Parathyroid adenoma (tissue), 2 donors: ENCODE data around the gene GNAT3.

ENCODE experiments used
- H2AFZ ChIP-seq: fragments of 300-600 bp; sonication (generic); one replicate; pipeline ENCODE4 v1.7.0; 2017; ENCODE audit warnings: antibody characterized with exemption, mild to moderate bottlenecking
- H3K27ac ChIP-seq: fragments of 300-600 bp; sonication (generic); one replicate; pipeline ENCODE4 v1.7.0; 2017
- H3K27me3 ChIP-seq: fragments of 300-600 bp; sonication (generic); one replicate; pipeline ENCODE4 v1.7.0; 2017; ENCODE audit warnings: low read length; ENCODE audit not compliant: control insufficient read depth, insufficient read depth
- H3K36me3 ChIP-seq: fragments of 300-600 bp; sonication (generic); one replicate; pipeline ENCODE4 v1.7.0; 2017; ENCODE audit warnings: low read length; ENCODE audit not compliant: control insufficient read depth, insufficient read depth
- H3K4me1 ChIP-seq: fragments of 300-600 bp; sonication (generic); one replicate; pipeline ENCODE4 v1.7.0; 2017; ENCODE audit warnings: control low read depth
- H3K4me2 ChIP-seq: fragments of 300-600 bp; sonication (generic); one replicate; pipeline ENCODE4 v1.7.0; 2017; ENCODE audit warnings: low read length
- H3K4me3 ChIP-seq: fragments of 300-600 bp; sonication (generic); one replicate; pipeline ENCODE4 v1.7.0; 2017; ENCODE audit warnings: low read depth, low read length
- H3K79me2 ChIP-seq: fragments of 300-600 bp; sonication (generic); one replicate; pipeline ENCODE4 v1.7.0; 2017; ENCODE audit warnings: control low read depth
- H3K9ac ChIP-seq: fragments of 300-600 bp; sonication (generic); one replicate; pipeline ENCODE4 v1.7.0; 2017; ENCODE audit warnings: mild to moderate bottlenecking
- H3K9me3 ChIP-seq: fragments of 300-600 bp; sonication (generic); one replicate; pipeline ENCODE4 v1.7.0; 2017; ENCODE audit warnings: low read length; ENCODE audit not compliant: control insufficient read depth
- TF ChIP-seq, protein P1 (sequence below): fragments of 300-600 bp; sonication (generic); IDR thresholded peaks from one replicate; pipeline ENCODE4 v1.7.0; 2017; ENCODE audit warnings: antibody characterized with exemption, mild to moderate bottlenecking
- donor health status: primary hyperparathyroidism.

Gene GNAT3

DNA sequence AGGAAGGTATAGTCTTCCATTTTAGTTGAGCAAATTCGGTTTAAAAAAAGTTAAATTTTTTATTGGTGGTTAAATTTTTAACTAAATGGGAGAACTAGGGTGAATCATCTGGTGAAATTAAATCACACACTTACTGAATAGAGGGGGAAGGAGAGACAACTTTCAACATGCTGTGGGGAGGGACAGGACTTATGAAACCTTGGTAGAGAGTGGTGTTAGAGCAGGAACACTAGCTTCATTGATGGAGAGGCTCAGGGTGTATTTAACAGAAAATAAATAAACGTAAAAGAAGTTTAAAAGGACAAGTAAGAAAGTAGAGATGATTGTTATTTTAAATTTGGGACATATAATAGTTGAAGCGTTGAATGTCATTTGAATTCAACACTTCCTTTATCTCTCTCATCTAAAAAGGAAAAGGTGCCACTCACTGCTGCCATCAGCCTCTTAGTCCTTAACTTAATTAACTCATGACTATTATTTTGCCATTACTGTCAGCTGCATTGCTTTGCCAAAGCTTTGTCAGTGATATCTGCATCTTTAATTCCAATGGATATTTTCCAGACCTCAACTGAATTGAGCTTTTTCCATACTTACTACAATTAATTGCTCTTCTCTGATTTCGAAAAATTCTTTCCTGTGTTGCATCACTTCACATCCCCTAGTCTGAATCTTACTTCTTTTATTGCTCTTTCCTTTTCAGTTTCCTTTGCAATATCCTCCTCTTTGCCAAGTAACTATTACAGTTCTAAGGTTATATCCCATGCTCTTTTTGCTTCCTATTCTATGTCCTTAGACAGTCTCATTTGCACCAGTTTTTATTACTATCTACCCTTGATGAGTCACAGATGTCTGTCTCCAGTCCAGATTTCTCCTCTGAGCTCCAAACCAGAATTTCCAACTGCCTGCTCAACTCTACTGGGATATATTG, 71.7 kb downstream of the GNAT3 start:
- Histone ChIP-seq H3K4me3 (no peak overlapping the region), H3K27ac (no peak overlapping the region), H3K36me3 (no peaks in the 10 kb centered on the region)

DNA sequence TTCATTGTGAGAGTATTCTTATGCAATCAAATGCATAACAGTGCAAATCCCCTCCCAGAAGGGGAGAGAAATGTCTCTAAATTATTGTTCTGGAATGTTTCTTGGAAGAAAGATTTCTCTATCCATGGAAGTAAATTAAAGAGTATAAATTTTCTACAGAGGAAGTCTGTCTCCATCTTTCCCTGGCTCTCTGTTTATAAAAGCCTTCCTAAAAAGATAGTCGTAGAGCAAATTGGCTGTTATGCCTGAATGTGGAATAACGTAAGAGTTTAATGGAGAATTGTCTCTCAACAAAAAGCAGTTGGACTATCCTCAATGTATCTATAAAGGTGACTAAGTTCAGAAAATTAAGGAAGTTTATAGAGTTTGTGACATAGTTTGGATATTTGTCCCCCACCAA, 76.3 kb downstream of the GNAT3 start:
- no peaks in the 10 kb centered on the region for H3K4me1 ChIP-seq
- no peak overlapping the region for H3K27ac ChIP-seq
- H3K4me3 ChIP-seq, result no peak overlapping the region
- H3K79me2 ChIP-seq, result no peaks in the 10 kb centered on the region
- H3K9me3 ChIP-seq, result no peaks in the 10 kb centered on the region
- no peak overlapping the region for H3K9ac ChIP-seq
- no peaks in the 10 kb centered on the region for H3K36me3 ChIP-seq
- TF ChIP-seq, protein P1, sequence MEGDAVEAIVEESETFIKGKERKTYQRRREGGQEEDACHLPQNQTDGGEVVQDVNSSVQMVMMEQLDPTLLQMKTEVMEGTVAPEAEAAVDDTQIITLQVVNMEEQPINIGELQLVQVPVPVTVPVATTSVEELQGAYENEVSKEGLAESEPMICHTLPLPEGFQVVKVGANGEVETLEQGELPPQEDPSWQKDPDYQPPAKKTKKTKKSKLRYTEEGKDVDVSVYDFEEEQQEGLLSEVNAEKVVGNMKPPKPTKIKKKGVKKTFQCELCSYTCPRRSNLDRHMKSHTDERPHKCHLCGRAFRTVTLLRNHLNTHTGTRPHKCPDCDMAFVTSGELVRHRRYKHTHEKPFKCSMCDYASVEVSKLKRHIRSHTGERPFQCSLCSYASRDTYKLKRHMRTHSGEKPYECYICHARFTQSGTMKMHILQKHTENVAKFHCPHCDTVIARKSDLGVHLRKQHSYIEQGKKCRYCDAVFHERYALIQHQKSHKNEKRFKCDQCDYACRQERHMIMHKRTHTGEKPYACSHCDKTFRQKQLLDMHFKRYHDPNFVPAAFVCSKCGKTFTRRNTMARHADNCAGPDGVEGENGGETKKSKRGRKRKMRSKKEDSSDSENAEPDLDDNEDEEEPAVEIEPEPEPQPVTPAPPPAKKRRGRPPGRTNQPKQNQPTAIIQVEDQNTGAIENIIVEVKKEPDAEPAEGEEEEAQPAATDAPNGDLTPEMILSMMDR, result no peak
- no peaks in the 10 kb centered on the region for H3K27me3 ChIP-seq
- H3K4me2 ChIP-seq, result no peak overlapping the region
- no peak overlapping the region for H2AFZ ChIP-seq

More for the DNA sequence above, 71.7 kb downstream of the GNAT3 start:
- Histone ChIP-seq H3K9me3 (no peaks in the 10 kb centered on the region), H3K79me2 (no peaks in the 10 kb centered on the region), H3K4me1 (no peaks in the 10 kb centered on the region), H3K9ac (no peak overlapping the region), H3K27me3 (no peaks in the 10 kb centered on the region), H3K4me2 (no peak overlapping the region), H2AFZ (no peak overlapping the region)
- TF ChIP-seq, protein P1, result no peak

DNA sequence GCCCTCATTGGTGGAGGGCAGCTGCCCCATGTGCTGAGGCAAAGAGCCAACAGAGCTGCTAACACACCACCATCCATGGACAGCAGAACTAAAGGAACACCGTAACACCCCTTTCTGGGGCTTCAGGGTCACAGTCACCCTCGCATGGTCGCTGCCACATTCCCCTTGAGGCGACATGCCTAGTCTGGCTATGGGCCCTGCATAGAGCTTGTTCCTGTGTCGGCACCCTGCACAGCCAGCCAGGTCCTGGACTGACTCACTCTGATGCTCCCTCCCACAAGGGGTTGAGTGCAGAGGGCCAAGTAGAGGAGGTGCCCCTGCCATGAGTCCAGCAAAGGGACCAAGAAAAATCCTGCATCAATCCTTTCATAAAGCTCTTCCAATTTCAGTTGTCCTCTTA, 77.8 kb downstream of the GNAT3 start:
- no peaks in the 10 kb centered on the region for H3K27me3 ChIP-seq
- TF ChIP-seq, protein P1, result no peak
- no peak overlapping the region for H3K4me2 ChIP-seq
- H3K9ac ChIP-seq, result no peak overlapping the region
- no peaks in the 10 kb centered on the region for H3K4me1 ChIP-seq
- H3K36me3 ChIP-seq, result no peaks in the 10 kb centered on the region
- H3K79me2 ChIP-seq, result no peaks in the 10 kb centered on the region
- no peak overlapping the region for H3K27ac ChIP-seq
- no peaks in the 10 kb centered on the region for H3K9me3 ChIP-seq
- H2AFZ ChIP-seq, result no peak overlapping the region
- no peak overlapping the region for H3K4me3 ChIP-seq

DNA sequence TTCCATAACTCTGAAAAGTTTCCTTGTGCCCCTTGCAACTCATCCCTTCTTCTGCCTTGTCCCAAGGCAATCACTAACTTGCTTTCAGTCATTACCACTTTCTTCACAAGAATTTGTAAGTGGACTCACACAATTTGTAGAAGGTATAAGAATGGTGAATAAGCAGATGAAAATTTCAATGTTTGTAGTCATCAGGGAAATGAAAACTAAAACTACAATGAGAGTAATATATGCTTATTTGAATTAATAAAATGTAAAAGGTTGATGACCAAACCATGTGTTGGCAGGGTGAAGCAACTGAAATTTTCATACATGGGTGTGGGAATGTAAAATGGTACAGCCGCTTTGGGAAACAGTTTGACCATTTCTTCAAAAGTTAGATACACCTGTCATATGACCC, 79.7 kb downstream of the GNAT3 start:
- Histone ChIP-seq H2AFZ (no peak overlapping the region), H3K9ac (no peak overlapping the region), H3K79me2 (no peaks in the 10 kb centered on the region), H3K4me1 (no peaks in the 10 kb centered on the region), H3K36me3 (no peaks in the 10 kb centered on the region), H3K4me3 (no peak overlapping the region), H3K4me2 (no peak overlapping the region), H3K9me3 (no peaks in the 10 kb centered on the region), H3K27me3 (no peaks in the 10 kb centered on the region), H3K27ac (no peak overlapping the region)
- TF ChIP-seq, protein P1, result no peak

DNA sequence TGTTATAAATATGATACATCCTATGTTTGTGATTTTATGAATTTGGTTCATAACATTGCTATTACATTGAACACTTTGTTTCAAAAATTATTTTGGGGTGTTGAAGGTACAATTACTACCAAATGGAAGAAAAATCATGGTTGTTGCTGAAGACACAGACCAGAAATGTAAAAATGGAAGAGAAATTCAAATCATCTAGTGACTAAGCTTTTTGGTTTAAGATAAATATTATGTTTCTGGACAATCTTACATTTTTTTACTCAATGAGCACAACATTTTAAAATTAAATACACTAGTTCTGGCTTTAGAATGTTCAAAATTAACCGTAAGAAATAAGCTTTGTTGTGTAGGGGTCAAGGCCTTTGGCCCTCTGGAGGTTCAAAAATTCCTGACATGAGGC, 82.7 kb downstream of the GNAT3 start:
- Histone ChIP-seq H3K27ac (no peak overlapping the region), H3K79me2 (no peaks in the 10 kb centered on the region), H2AFZ (no peak overlapping the region), H3K4me2 (no peak overlapping the region), H3K27me3 (no peaks in the 10 kb centered on the region), H3K4me3 (no peak overlapping the region), H3K9me3 (no peaks in the 10 kb centered on the region), H3K36me3 (no peaks in the 10 kb centered on the region), H3K9ac (no peak overlapping the region), H3K4me1 (no peaks in the 10 kb centered on the region)
- TF ChIP-seq, protein P1, result no peak
